Liver (tissue), 3 donors: ENCODE results near the gene NPEPL1.

Source experiments
- EGR1 ChIP-seq, 2 donors: IDR thresholded peaks; 2 replicates each; pipeline ENCODE4 v1.6.1; 2016 to 2018; ENCODE audit warnings: antibody characterized with exemption in 2 of 2, low read depth in 2 of 2
- FOXA1 ChIP-seq: IDR thresholded peaks from 2 replicates; pipeline ENCODE4 v1.6.1; 2016; ENCODE audit warnings: antibody characterized with exemption
- GABPA ChIP-seq, 2 donors: IDR thresholded peaks in 1 of 2; conservative IDR thresholded peaks in 1 of 2; 2 replicates each; pipeline ENCODE4 v1.6.1; 2016; ENCODE audit warnings: antibody characterized with exemption in 2 of 2, mild to moderate bottlenecking in 1 of 2, moderate library complexity in 1 of 2
- JUND ChIP-seq, 2 donors: IDR thresholded peaks; 2 replicates each; pipeline ENCODE4 v1.6.1; 2016; ENCODE audit warnings: antibody characterized with exemption in 2 of 2
- RAD21 ChIP-seq, 2 donors: IDR thresholded peaks; 2 replicates each; pipeline ENCODE4 v1.6.1; 2016; ENCODE audit warnings: antibody characterized with exemption in 2 of 2, mild to moderate bottlenecking in 2 of 2
- RXRA ChIP-seq, 2 donors: IDR thresholded peaks; 2 replicates each; pipeline ENCODE4 v1.6.1; 2017 to 2018; ENCODE audit warnings: antibody characterized with exemption in 2 of 2, mild to moderate bottlenecking in 1 of 2
- YY1 ChIP-seq: IDR thresholded peaks from 2 replicates; pipeline ENCODE4 v1.6.1; 2016; ENCODE audit warnings: antibody characterized with exemption, mild to moderate bottlenecking
- TF ChIP-seq, protein P1 (sequence below): fragments of 150-350 bp; IDR thresholded peaks from 2 replicates; pipeline ENCODE4 v1.5.1; 2017; ENCODE audit warnings: improper control_type of control experiment, low read depth, low read length; ENCODE audit not compliant: missing input control
- TF ChIP-seq, protein P2 (sequence below): IDR thresholded peaks from 2 replicates; pipeline ENCODE4 v1.6.1; 2016; ENCODE audit warnings: antibody characterized with exemption, mild to moderate bottlenecking
- TF ChIP-seq, protein P3 (sequence below): IDR thresholded peaks from 2 replicates; pipeline ENCODE4 v1.6.1; 2016; ENCODE audit warnings: antibody characterized with exemption
- donor health status: healthy.
- donor health status: healthy.

DNA sequence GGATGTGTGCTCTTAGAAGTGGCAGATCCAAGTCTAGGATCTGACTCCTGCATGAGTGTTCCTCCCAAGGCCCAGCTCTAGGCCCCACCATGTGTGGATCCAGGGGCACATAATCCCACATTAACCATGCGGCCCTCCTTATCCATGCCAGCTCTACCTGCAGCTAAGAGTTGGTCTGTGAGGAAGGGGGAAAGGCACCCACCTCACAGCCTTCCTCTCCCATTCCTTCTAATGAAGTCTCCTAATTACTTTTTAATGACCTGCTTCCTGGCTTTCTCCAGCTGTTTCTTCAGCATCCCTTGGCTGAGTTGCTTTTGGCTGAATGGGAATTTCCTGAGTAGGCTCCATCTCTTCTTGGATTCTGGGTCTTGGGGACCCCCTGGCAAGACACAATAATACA is 52.2 kb downstream of the NPEPL1 start:
- TF ChIP-seq GABPA (IDR thresholded peaks at IDR 0.05 in 1 of 2, conservative IDR thresholded peaks at IDR 0.05 in 1 of 2) (no peak), EGR1 (IDR thresholded peaks at IDR 0.05; ENCODE audit: low read depth in 2 of 2) (no peak), RAD21 (IDR thresholded peaks at IDR 0.05) (no peak), FOXA1 (no peak), YY1 (no peak), RXRA (IDR thresholded peaks at IDR 0.05) (no peak), JUND (IDR thresholded peaks at IDR 0.05) (no peak)
- TF ChIP-seq, protein P1, sequence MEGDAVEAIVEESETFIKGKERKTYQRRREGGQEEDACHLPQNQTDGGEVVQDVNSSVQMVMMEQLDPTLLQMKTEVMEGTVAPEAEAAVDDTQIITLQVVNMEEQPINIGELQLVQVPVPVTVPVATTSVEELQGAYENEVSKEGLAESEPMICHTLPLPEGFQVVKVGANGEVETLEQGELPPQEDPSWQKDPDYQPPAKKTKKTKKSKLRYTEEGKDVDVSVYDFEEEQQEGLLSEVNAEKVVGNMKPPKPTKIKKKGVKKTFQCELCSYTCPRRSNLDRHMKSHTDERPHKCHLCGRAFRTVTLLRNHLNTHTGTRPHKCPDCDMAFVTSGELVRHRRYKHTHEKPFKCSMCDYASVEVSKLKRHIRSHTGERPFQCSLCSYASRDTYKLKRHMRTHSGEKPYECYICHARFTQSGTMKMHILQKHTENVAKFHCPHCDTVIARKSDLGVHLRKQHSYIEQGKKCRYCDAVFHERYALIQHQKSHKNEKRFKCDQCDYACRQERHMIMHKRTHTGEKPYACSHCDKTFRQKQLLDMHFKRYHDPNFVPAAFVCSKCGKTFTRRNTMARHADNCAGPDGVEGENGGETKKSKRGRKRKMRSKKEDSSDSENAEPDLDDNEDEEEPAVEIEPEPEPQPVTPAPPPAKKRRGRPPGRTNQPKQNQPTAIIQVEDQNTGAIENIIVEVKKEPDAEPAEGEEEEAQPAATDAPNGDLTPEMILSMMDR, result no peak
- TF ChIP-seq, protein P2, sequence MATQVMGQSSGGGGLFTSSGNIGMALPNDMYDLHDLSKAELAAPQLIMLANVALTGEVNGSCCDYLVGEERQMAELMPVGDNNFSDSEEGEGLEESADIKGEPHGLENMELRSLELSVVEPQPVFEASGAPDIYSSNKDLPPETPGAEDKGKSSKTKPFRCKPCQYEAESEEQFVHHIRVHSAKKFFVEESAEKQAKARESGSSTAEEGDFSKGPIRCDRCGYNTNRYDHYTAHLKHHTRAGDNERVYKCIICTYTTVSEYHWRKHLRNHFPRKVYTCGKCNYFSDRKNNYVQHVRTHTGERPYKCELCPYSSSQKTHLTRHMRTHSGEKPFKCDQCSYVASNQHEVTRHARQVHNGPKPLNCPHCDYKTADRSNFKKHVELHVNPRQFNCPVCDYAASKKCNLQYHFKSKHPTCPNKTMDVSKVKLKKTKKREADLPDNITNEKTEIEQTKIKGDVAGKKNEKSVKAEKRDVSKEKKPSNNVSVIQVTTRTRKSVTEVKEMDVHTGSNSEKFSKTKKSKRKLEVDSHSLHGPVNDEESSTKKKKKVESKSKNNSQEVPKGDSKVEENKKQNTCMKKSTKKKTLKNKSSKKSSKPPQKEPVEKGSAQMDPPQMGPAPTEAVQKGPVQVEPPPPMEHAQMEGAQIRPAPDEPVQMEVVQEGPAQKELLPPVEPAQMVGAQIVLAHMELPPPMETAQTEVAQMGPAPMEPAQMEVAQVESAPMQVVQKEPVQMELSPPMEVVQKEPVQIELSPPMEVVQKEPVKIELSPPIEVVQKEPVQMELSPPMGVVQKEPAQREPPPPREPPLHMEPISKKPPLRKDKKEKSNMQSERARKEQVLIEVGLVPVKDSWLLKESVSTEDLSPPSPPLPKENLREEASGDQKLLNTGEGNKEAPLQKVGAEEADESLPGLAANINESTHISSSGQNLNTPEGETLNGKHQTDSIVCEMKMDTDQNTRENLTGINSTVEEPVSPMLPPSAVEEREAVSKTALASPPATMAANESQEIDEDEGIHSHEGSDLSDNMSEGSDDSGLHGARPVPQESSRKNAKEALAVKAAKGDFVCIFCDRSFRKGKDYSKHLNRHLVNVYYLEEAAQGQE, result no peak
- TF ChIP-seq, protein P3, sequence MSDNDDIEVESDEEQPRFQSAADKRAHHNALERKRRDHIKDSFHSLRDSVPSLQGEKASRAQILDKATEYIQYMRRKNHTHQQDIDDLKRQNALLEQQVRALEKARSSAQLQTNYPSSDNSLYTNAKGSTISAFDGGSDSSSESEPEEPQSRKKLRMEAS, result no peak
